ENCODE data around the gene TLX2. TPM values are rescaled to one million over a fixed set of nuclear protein-coding genes. Genes with fewer than 3 reads are reported as not detected.
"Not testable (repeated sequence)": the region's sequence is repeated elsewhere in the genome, so short reads cannot be mapped to it uniquely, and the experiment has no call there.

Gene TLX2
- total RNA-seq, 4 donors from 2014 or later: 0.56 TPM; not detected in 3

DNA sequence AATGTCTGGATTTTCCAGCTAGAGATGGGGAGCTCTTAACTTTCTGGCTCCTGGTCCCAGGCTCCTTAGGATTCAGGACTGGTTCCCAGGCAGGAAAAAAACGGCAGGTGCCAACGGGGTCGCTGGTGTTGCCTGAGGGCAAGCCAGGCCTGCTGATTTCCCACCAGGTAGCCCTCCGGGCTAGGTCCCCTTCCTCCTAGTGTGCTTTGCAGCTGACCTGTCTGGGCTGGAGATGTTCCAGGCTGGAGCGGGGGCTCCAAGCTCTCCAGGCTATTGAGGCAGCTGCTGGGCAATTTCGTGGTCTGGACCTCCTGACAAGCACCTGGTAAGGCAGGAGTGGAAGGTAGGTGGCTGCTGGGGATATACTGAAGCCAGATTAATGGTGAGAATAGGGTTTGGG, 39.8 kb upstream of the TLX2 start:
- TF ChIP-seq, protein P1, sequence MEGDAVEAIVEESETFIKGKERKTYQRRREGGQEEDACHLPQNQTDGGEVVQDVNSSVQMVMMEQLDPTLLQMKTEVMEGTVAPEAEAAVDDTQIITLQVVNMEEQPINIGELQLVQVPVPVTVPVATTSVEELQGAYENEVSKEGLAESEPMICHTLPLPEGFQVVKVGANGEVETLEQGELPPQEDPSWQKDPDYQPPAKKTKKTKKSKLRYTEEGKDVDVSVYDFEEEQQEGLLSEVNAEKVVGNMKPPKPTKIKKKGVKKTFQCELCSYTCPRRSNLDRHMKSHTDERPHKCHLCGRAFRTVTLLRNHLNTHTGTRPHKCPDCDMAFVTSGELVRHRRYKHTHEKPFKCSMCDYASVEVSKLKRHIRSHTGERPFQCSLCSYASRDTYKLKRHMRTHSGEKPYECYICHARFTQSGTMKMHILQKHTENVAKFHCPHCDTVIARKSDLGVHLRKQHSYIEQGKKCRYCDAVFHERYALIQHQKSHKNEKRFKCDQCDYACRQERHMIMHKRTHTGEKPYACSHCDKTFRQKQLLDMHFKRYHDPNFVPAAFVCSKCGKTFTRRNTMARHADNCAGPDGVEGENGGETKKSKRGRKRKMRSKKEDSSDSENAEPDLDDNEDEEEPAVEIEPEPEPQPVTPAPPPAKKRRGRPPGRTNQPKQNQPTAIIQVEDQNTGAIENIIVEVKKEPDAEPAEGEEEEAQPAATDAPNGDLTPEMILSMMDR (IDR thresholded peaks at IDR 0.05): no peak
- no peak for TF ChIP-seq POLR2A (IDR thresholded peaks at IDR 0.05)
- no peak for TF ChIP-seq POLR2AphosphoS5 (IDR thresholded peaks at IDR 0.05)
- TF ChIP-seq EP300 (IDR thresholded peaks at IDR 0.05): no peak
- Histone ChIP-seq H3K36me3 (peaks cover 17% of the 10 kb centered on the region), H3K27me3 (no peaks in the 10 kb centered on the region), H3K9me3 (no peaks in the 10 kb centered on the region), H3K27ac (no peak overlapping the region), H3K4me3 (no peak overlapping the region), H3K4me1 (peaks cover 20% of the 10 kb centered on the region)
- 71% methylated on average over 1 of the region's 6 CpGs for WGBS
- no peak for DNase-seq (ENCODE audit: low spot score in 2 of 2)

DNA sequence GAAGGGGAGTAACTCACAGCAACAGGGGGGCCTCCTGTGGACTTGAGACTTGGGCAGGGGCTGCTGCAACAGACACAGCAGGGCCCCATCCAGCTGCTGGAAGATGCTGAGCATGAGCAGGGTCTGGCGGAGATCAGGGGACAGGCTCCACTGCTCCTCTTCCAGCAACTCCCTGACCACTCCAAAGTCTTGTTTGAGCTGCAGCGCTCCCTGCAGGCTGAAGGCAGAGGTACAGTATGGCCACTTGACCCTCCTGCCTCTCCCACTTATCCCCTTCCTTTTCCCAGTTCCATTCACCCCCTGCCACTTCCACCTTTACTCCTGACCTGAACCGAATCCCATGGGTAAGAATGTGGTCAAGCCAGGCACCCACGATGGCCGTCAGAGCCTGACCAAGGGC, 39.4 kb upstream of the TLX2 start:
- Histone ChIP-seq H3K4me3 (no peak overlapping the region), H3K4me1 (peaks cover 20% of the 10 kb centered on the region), H3K27ac (no peak overlapping the region), H3K27me3 (no peaks in the 10 kb centered on the region), H3K36me3 (peaks cover 17% of the 10 kb centered on the region), H3K9me3 (no peaks in the 10 kb centered on the region)
- WGBS: 95% methylated on average over 5 of the region's 5 CpGs
- TF ChIP-seq EP300 (IDR thresholded peaks at IDR 0.05) (no peak), POLR2A (IDR thresholded peaks at IDR 0.05) (no peak), POLR2AphosphoS5 (IDR thresholded peaks at IDR 0.05) (no peak)
- TF ChIP-seq, protein P1 (IDR thresholded peaks at IDR 0.05): no peak
- no peak for DNase-seq (ENCODE audit: low spot score in 2 of 2)

DNA sequence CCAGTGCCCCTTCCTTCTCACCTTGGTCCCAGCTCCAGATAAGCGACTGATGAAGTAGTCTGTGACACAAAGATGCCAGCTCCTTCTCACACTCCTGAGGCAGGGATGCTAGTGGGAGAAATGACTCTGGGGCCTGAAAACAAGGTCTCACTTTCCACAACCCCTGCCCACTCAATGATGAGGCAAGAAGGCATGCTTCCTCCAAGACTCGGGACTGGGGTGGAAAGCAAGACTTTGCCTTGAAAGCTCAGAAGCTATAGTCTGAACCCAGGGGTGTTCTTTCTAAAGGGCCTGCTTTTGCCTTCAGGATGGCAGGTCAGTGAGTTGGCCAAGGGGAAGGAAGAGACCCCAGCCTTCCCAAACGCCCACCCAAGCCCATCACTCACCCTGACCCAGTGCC, 32.8 kb upstream of the TLX2 start:
- TF ChIP-seq, protein P1 (IDR thresholded peaks at IDR 0.05): no peak
- no peak for TF ChIP-seq POLR2AphosphoS5 (IDR thresholded peaks at IDR 0.05)
- no peak for TF ChIP-seq POLR2A (IDR thresholded peaks at IDR 0.05)
- TF ChIP-seq EP300 (IDR thresholded peaks at IDR 0.05): no peak
- 50% methylated on average over 3 of the region's 3 CpGs for WGBS
- no peak overlapping the region for H3K27ac ChIP-seq

DNA sequence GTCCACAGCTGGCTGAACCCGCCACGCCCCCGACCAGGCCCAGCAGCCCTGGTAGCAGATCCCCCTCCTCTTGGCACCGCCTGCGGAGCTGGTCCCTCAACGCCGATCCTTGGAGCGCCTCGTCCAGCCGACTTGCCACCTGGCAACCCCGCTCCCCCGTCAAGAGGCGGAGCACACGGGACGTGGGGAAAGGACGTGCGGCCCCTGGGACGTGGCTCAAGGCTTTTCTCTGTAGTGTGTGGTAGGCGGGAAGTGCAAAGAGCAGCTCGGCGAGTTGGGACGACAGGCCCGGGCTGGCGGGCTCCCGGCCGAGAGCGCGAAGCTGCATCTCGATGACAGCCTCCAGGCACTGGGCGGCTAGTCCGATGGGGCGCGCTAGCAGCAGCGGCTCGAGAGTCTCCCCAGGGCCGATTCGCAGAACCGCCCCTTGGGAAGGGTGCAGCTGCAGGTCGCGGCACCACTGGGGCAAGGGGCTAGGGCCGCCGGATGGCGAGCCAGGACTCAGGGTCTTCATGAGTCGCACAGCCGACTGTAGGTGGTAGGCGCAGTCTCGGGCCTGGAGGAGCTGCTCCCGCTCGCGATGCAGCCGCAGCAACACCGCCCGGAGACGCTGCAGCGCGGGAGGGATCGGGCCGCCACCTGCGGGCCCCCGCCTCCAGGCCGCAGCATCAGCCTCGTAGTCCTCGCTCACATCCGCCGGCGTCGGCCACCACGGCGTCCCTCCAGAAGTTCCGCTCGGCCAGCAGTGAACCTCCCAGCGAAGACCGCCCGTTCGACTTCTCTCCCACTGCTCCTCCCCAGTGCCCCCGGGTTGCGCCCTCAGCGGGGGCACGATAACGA, 32.1 kb upstream of the TLX2 start:
- Histone ChIP-seq H3K36me3 (peaks cover 3% of the 10 kb centered on the region), H3K9me3 (no peaks in the 10 kb centered on the region), H3K4me1 (peaks cover 31% of the 10 kb centered on the region), H3K4me3 (peak overlapping the region; percentile 79), H3K27ac (peak overlapping the region; percentile 82), H3K27me3 (no peaks in the 10 kb centered on the region)
- WGBS: no CpG with 5 or more reads among the region's 80 CpGs
- DNase-seq (ENCODE audit: low spot score in 2 of 2): no peak
- TF ChIP-seq POLR2AphosphoS5 (IDR thresholded peaks at IDR 0.05) (peak in 1 of 3 donors; percentile 23), POLR2A (IDR thresholded peaks at IDR 0.05) (no peak)
- TF ChIP-seq, protein P1 (IDR thresholded peaks at IDR 0.05): no peak

More for the DNA sequence above, 32.8 kb upstream of the TLX2 start:
- Histone ChIP-seq H3K4me1 (peaks cover 31% of the 10 kb centered on the region), H3K9me3 (no peaks in the 10 kb centered on the region), H3K4me3 (peak overlapping the region; percentile 79), H3K27me3 (no peaks in the 10 kb centered on the region), H3K36me3 (peaks cover 3% of the 10 kb centered on the region)
- DNase-seq (ENCODE audit: low spot score in 2 of 2): no peak

DNA sequence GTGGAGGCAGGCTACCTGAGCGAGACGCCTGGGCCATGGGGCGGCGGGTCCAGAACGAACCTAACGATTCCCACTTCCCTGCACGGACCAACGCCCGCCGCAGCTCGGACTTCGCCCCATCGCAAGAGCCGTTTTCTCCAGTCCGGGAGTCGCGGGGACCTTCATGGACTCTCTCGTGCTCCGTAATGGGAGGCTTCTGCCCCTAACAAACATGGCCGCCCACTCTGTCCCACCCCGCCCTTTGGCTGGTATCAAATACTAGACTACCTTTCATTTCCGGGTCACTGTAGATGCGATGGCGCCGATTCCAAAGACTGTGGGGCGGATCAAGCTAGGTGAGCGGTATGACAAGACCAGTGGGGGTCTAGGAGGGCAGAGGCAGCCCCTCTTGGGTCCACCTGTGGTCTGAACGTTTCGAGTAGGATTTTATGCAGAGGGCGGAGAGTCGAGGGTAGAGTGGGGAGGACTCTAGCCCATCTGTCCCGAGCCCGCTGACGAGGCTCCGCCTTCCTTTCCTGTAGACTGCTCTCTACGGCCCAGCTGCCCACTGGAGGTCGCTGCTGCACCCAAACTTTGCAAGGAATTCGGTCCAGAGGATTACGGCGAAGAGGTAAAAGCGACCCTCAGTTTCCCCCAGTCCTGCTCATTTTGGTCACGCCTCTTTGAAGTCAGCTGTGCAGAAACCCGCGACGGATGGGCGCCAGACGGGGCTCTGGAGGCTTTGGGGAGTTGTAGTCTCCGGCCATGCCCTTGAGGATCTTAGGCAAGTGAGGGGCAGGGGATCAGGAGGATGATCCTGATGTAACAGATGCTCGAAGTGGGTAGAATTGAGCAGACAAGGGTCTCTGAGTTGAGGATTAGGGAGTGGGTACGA, 31.2 kb upstream of the TLX2 start, which contains the start of the genes CCDC142 and TTC31:
Gene CCDC142 (minus strand): TSS at position 198 of the 874 bp plus-strand sequence. CDS start 161 bp downstream, at position 37.
Gene TTC31 (plus strand): TSS at position 281 of the 874 bp plus-strand sequence. CDS start 15 bp downstream, at position 296.
- H3K36me3 ChIP-seq: peaks cover 3% of the 10 kb centered on the region
- TF ChIP-seq POLR2A (IDR thresholded peaks at IDR 0.05) (no peak), POLR2AphosphoS5 (IDR thresholded peaks at IDR 0.05) (peak in 2 of 3 donors; percentile 48 to 65)
- TF ChIP-seq, protein P1 (IDR thresholded peaks at IDR 0.05): peak; percentile 66 to 87

DNA sequence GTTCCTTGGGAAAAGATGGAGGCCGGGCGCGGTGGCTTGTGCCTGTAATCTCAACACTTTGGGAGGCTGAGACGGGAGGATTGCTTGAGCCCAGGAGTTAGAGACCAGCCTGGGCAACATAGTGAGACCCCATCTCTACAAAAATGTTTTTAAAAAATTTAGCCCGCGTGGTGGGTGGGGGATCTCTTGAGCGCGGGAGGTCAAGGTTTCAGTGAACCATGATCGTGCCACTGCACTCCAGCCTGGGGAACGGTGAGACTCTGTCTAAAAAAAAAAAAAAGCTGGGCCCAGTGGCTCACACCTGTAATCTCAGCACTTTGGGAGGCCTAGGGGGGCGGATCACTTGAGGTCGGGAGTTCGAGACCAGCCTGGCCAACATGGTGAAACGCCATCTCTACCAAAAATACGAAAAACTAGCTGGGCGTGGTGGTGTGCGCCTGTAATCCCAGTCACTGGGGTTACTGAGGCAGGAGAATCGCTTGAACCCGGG, 30.5 kb upstream of the TLX2 start:
- DNase-seq (ENCODE audit: low spot score in 2 of 2); H3K27ac ChIP-seq; H3K27me3 ChIP-seq; H3K36me3 ChIP-seq; H3K9me3 ChIP-seq: not testable (repeated sequence)
- peak overlapping the region; percentile 79 for H3K4me3 ChIP-seq
- H3K4me1 ChIP-seq: peaks cover 31% of the 10 kb centered on the region
- 80% methylated on average over 19 of the region's 19 CpGs for WGBS

More for the DNA sequence above, 31.2 kb upstream of the TLX2 start, which contains the start of the genes CCDC142 and TTC31:
- peak within 1 kb of the TSS; percentile 82 for H3K27ac ChIP-seq
- no peaks in the 10 kb centered on the region for H3K9me3 ChIP-seq
- peak within 1 kb of the TSS; percentile 79 for H3K4me3 ChIP-seq
- peaks cover 31% of the 10 kb centered on the region for H3K4me1 ChIP-seq
- H3K27me3 ChIP-seq: no peaks in the 10 kb centered on the region
- peak; percentile 98 to 99 for DNase-seq (ENCODE audit: low spot score in 2 of 2)
- WGBS: 2% methylated on average over 28 of the region's 50 CpGs
